OCI-LY3 (cell line): Measurements from ENCODE around the gene KIF5C.

ENCODE experiments used
- H2AFZ ChIP-seq: fragments of 200-600, 300-600 bp; shearing (Covaris generic); 2 replicates; pipeline ENCODE4 v1.6.0; 2014; ENCODE audit warnings: antibody characterized with exemption, low read depth, low read length
- H3K27ac ChIP-seq: fragments of 200-600, 300-600 bp; sonication (generic); 2 replicates; pipeline ENCODE4 v1.5.1; 2014; ENCODE audit warnings: mild to moderate bottlenecking, low read length, moderate library complexity, mixed read lengths
- H3K27me3 ChIP-seq: fragments of 200-600, 300-600 bp; sonication (generic); 2 replicates; pipeline ENCODE4 v1.6.1; 2014; ENCODE audit warnings: low read depth, low read length, mixed read lengths
- H3K36me3 ChIP-seq: fragments of 200-600, 300-600 bp; sonication (generic); replicated peaks from 2 replicates; pipeline ENCODE3; 2014; ENCODE audit warnings: low read depth, low read length, mixed read lengths
- H3K4me1 ChIP-seq: fragments of 300-600, 200-600 bp; sonication (generic); 2 replicates; pipeline ENCODE4 v1.6.1; 2014; ENCODE audit warnings: low read length, mixed read lengths
- H3K4me2 ChIP-seq: fragments of 200-600, 300-600 bp; sonication (generic); 2 replicates; pipeline ENCODE4 v1.6.1; 2014; ENCODE audit warnings: low read length, mixed read lengths
- H3K4me3 ChIP-seq: fragments of 300-600, 200-600 bp; sonication (generic); 2 replicates; pipeline ENCODE4 v1.5.1; 2014; ENCODE audit warnings: antibody characterized with exemption, mild to moderate bottlenecking, low read length, moderate library complexity
- H3K79me2 ChIP-seq: fragments of 300-600, 200-600 bp; shearing (Covaris generic); 2 replicates; pipeline ENCODE4 v1.6.1; 2014; ENCODE audit warnings: mild to moderate bottlenecking, low read length, mixed read lengths
- H3K9ac ChIP-seq: fragments of 300-600, 200-600 bp; shearing (Covaris generic); 2 replicates; pipeline ENCODE4 v1.6.0; 2014; ENCODE audit warnings: mild to moderate bottlenecking, low read length, moderate library complexity
- H3K9me3 ChIP-seq: fragments of 200-600, 300-600 bp; shearing (Covaris generic); 2 replicates; pipeline ENCODE4 v1.6.1; 2014; ENCODE audit warnings: low read length, mixed read lengths; ENCODE audit not compliant: insufficient read depth
- H4K20me1 ChIP-seq: fragments of 200-600, 300-600 bp; sonication (generic); 2 replicates; pipeline ENCODE4 v1.6.1; 2016; ENCODE audit warnings: low read length, mixed read lengths; ENCODE audit not compliant: insufficient read depth
- CTCF ChIP-seq: fragments of 200-600, 300-600 bp; sonication (generic); IDR thresholded peaks from 2 replicates; pipeline ENCODE4 v1.5.1; 2014; ENCODE audit warnings: antibody characterized with exemption, low read length, low read depth
- EZH2phosphoT487 ChIP-seq: fragments of 200-600 bp; shearing (Covaris generic); IDR thresholded peaks from 2 replicates; pipeline ENCODE4 v1.6.1; 2018; ENCODE audit warnings: antibody characterized with exemption, mixed run types, low read depth

KIF5C gene

DNA sequence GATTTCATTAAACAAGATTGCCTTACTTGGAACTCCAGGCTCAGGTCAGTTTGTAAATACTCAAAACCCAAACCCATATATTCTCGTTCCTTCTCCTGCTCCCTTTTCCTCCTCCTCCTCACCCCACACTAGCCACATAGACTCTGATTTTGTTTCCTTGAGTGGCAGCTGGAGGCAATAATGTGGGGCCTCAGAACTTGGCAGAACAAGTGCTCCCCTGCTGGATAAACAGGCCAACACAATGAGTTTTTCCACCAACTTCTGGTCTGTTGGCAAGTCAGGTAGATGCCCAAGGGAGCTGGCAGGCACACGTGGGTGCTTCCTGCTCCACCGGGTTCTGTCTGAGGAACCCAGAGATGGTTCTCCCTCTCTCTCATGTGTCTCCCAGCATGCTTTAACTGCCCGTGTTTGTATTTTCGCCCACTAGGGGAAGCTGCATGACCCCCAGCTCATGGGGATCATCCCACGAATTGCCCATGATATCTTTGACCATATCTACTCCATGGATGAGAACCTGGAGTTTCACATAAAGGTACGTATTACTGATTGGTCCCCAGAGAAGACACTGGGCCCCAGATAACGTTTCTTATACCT lies 61.9 kb downstream of the KIF5C start:
- no peak overlapping the region for H3K9ac ChIP-seq
- no peaks in the 10 kb centered on the region for H3K27me3 ChIP-seq
- no peak overlapping the region for H3K4me3 ChIP-seq
- H2AFZ ChIP-seq, result 0 out of 2 replicates have a peak overlapping the region, but pooled peaks have one; percentile 16
- TF ChIP-seq EZH2phosphoT487, result no peak
- no peak; the same call in 1 of the 2 replicates for TF ChIP-seq CTCF
- no peaks in the 10 kb centered on the region for H3K9me3 ChIP-seq
- H3K27ac ChIP-seq, result no peak overlapping the region
- H4K20me1 ChIP-seq, result no peaks in the 10 kb centered on the region
- no peaks in the 10 kb centered on the region for H3K36me3 ChIP-seq
- peaks cover 9% of the 10 kb centered on the region for H3K4me1 ChIP-seq
- no peaks in the 10 kb centered on the region for H3K79me2 ChIP-seq
- H3K4me2 ChIP-seq, result no peak overlapping the region

GRCh38 chr2:148939271-148939670 lies 64.2 kb downstream of the KIF5C start:
- no peak overlapping the region for H3K27ac ChIP-seq
- H3K9me3 ChIP-seq, result no peaks in the 10 kb centered on the region
- no peak overlapping the region for H3K9ac ChIP-seq
- no peak overlapping the region for H3K4me2 ChIP-seq
- H3K4me3 ChIP-seq, result no peak overlapping the region
- H3K4me1 ChIP-seq, result peaks cover 6% of the 10 kb centered on the region
- H4K20me1 ChIP-seq, result no peaks in the 10 kb centered on the region
- H2AFZ ChIP-seq, result no peak overlapping the region
- TF ChIP-seq CTCF (no peak), EZH2phosphoT487 (no peak)
- no peaks in the 10 kb centered on the region for H3K79me2 ChIP-seq
- no peaks in the 10 kb centered on the region for H3K27me3 ChIP-seq
- no peaks in the 10 kb centered on the region for H3K36me3 ChIP-seq

GRCh38 chr2:148943097-148943496 lies 68.1 kb downstream of the KIF5C start:
- no peaks in the 10 kb centered on the region for H4K20me1 ChIP-seq
- no peak overlapping the region for H3K27ac ChIP-seq
- TF ChIP-seq CTCF, result no peak
- TF ChIP-seq EZH2phosphoT487, result no peak
- no peak overlapping the region for H2AFZ ChIP-seq
- H3K27me3 ChIP-seq, result no peaks in the 10 kb centered on the region
- no peak overlapping the region for H3K9ac ChIP-seq
- H3K79me2 ChIP-seq, result no peaks in the 10 kb centered on the region
- peaks cover 16% of the 10 kb centered on the region for H3K4me1 ChIP-seq
- no peak overlapping the region for H3K4me2 ChIP-seq
- no peaks in the 10 kb centered on the region for H3K9me3 ChIP-seq
- no peak overlapping the region for H3K4me3 ChIP-seq
- H3K36me3 ChIP-seq, result no peaks in the 10 kb centered on the region

DNA sequence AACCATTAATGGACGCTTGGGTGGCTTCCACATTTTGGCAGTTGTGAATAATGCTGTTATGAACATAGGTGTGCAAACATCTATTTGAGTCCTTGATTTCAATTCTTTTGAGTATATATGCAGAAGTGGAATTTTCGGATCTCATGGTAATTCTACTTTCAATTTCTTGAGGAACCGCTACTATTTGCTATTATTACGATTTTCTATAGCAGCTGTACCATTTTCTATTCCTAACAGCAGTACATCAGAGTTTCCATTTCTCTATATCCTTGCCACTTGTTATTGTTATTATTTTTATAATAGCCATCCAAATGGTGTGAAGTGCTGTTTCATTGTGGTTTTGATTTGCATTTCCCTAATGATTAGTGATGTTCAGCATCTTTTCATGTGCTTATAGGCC lies 69.5 kb downstream of the KIF5C start:
- Histone ChIP-seq H3K4me2 (peak overlapping the region; percentile 36), H3K36me3 (no peaks in the 10 kb centered on the region), H3K27me3 (no peaks in the 10 kb centered on the region), H3K4me3 (no peak overlapping the region), H3K9ac (no peak overlapping the region), H2AFZ (no peak overlapping the region), H3K79me2 (no peaks in the 10 kb centered on the region), H4K20me1 (no peaks in the 10 kb centered on the region), H3K4me1 (peaks cover 31% of the 10 kb centered on the region), H3K27ac (peak overlapping the region; percentile 32; the same call in 1 of the 2 replicates), H3K9me3 (no peaks in the 10 kb centered on the region)
- no peak for TF ChIP-seq EZH2phosphoT487
